Activated gamma-delta T cell treated with Interleukin-2 at 50 U/mL for 16 hours (primary cell): Measurements from ENCODE around the gene SKAP2.

ENCODE experiments used
- DNase-seq: peaks from one replicate; pipeline ENCODE4 v3.0.0-alpha.2; 2020

SKAP2 gene, protein sequence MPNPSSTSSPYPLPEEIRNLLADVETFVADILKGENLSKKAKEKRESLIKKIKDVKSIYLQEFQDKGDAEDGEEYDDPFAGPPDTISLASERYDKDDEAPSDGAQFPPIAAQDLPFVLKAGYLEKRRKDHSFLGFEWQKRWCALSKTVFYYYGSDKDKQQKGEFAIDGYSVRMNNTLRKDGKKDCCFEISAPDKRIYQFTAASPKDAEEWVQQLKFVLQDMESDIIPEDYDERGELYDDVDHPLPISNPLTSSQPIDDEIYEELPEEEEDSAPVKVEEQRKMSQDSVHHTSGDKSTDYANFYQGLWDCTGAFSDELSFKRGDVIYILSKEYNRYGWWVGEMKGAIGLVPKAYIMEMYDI

DNA sequence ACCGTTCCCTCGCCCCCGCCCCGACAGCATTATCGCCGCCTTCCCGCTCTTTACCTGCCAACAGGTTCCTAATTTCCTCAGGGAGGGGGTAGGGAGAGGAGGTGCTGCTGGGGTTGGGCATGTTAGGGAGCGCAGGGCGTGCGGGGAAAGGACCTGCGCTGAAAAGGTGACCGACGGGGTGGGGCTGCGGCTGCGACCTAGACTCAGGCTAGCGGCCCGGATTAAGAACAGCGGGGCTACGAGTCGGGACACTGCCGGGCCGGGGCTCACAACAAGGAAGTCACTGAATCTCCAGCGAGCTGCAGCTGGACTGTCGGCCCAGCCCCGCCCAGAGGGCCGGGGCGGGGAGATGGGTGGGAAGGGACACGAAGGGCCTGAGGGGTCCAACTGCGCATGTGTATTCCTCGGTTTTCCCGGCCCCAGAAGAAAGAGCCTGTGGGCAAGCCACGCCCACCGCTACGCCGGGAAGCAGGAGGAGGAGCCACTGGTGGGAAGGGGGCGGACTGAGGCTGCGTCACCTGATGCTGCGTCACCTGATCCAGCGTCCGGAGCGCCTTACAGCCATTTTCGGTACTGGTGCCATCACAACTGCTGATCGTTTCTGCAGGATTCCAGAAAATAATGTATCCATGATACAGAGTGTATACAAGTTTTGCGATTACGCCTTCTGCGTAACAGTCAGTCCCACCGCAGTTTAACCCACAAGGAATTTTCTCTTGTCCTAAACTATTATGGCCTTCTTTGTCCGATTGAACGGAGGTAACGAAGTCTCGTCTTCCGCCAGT, at the start of gene SKAP2:
SKAP2 (minus strand) TSS at position 282 of the 785 bp plus-strand sequence; CDS start at position 121, 161 bp downstream.
- DNase-seq, result peak; percentile 82

DNA sequence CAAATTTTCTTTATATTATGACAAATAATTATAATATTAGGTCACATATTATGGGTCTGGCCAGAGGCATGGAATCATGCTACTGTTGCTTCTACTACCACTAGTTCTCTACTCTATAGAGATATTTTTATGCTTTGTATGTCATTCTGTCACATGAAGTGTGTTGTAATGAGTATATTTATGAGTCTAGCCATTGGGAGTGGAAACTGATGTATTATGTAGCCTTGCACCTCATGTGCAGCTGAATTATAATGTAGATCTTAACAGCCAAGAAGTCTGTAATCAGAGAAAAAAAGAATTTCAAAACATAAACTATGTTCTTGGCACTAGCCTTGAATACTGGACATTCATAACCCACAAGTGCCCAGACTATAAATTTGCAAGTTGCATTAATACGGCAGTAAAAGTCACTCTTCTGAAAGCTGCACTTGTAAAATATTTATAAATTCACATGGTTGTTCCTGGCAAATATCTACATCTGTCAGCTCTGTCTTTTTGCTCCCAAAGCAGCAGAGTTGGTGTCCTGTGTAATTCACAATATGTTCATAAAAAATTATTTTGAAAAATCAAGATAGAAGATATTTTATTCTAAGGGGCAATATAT, 48.6 kb upstream of the SKAP2 start:
- no peak for DNase-seq

DNA sequence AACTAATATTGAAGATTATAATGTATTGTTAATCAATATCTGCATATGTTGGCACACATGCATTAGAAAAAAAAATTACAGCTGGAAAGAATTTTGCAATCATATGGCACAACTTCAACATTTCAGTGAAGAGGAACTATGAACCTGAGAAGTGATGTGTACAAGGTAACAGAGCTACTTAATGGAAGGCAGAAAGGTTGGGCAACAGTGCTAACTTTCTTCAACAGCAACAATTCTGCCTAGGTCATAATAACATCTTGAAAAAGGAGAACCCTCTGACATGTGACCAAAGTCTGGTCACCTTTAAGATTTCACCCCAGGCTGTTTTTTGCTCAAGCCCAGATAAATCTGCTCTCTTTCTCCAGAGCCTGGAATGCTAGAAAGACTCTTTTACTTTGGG, 47.9 kb upstream of the SKAP2 start:
- no peak for DNase-seq

DNA sequence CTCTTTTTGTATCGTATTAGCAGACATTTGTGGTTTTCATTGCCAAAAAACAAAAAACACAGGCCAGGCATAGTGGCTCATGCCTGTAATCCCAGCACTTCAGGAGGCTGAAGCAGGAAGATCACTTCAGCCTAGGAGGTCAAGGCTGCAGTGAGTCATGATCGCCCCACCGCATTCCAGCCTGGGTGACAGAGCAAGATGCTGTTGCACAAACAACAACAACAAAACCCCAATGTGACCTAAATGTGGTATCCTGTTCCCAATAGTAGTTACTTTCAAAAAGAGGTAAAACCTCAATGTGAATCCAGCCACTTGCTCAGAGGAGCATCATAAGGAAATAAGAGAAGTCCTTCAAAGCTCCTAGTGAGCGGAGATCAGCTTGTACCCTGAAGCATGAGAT, 45.8 kb upstream of the SKAP2 start:
- no peak for DNase-seq

DNA sequence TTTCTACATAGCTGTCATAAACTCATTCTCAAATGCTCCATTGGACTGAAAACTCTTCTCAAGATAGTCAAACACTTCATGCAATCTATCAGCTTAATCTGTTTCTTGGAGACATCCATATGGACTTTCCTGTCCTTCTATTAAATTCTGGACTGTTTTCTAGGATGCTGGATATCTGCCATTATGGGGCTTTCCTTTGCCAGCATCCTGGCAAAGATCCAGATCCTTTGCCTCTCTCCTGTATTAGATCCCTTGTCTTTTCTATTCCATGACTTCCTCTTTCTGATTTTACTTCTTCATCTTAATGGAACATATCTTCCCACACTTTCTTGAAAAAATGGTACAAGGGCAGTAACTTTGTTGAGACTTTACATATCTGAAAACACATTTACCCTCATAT, 35.9 kb upstream of the SKAP2 start:
- DNase-seq, result no peak

DNA sequence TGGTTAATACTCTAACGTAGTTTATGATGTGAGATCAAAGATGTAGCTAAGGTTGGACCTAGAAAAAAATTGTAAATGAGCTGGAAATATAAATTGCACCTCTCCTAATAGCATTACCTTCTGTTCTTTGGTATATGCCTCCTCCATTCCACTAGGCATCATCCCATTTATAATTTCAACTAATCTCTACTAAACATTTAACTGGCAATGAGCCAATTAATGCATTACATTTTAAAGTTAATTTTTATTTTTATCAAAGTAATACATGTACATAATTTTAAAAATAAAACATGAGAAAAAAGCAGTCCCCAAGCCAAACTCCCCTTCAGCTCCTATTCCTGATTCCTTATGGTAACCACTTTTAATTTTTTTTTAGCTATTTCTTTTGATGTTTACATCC, 35.1 kb upstream of the SKAP2 start:
- no peak for DNase-seq

DNA sequence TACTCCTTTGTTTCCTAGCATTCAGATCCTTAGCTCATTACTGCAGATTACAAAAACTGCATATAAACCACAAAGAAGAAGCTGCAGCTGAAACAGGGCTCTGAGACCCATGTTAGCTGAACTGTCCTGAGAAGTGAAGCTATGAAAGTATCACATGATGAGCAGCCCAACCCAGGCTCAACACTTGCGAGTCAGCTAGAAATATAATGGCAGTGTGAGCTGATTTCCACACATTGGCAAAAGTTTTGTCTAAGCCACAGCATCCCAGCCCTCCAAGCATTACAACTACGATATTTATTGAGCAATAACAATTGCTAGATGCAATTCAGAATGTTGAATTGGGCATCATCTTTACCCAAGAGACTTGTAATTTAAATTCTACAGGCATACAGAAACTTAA, 34.5 kb upstream of the SKAP2 start:
- no peak for DNase-seq

DNA sequence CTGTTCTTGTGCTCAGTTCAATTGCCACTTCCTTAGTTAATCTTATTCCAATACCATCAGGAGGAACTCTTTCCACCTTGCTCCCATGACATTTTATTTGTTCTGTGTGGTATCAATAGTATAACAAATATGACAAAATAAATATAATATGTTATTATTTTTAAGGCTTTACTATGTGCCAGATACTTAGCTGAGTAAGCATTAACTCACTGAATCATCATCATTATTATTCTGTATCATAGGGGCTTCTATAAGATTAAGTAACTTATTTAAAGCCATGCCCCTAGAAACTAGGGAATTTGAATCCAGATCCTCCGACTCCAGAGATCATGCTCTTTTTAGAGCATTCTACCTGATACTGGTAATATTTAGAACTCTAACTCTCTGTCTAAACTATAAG, 33.5 kb upstream of the SKAP2 start:
- DNase-seq, result no peak

DNA sequence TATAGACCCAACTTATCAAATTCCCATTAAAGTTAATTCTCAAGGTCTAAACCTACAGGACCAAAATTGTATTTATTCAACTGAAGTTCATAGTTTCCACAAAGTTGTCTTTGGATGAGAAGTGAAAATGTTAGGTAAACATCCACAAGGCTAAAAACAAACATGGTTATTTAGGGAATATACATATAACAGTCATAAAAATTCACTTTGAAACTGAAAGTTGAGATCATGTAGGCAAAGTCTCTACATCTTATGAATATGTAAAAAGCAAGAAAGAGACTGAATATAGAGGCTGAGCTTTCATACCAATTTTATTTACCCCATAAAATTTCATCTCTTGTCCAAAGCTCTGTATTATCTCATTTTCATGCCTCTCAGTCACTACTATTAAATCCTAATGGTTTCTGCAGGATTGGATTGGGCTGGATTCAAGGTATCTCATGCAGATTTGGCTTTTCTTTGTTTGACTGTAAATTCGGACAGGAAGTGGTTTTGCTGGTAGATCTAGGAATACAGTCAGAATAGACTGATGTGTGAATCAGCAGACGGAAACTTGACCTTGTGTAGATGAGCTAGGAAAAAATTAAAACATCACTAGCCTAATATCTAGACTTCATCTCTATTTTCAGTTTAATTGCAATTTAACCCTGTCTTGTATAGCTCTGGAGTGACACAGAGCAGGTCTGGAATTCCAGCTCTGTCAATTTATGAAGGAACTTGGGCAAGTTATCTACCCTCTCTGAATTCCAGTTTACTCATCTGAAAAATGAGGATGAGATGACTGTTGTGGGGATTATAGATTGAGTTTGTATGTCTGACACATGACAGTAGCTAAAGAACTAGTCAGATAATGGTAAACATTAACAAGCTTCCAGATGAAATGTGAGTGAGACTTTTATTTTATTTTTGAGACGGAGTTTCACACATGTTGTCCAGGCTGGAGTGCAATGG, 27.3 kb upstream of the SKAP2 start:
- no peak for DNase-seq

DNA sequence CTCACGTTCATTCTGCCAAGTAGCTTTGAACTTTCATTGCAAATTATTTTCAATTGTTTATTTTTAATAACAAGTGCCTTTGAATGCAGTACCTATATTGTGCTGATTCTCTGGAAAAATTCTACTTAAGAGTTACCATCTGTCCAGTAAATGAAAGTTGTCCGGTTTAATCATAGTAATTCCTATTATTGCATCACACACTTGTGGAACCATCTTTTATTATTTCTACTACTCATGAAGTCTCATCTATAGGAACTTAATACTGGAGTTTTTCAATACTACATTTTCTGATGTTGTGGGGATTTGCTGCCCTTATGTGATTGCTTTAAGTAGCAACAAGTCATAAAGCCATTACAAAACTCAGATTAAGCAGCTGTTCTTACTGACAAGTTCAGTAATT, 16.5 kb upstream of the SKAP2 start:
- DNase-seq, result no peak

DNA sequence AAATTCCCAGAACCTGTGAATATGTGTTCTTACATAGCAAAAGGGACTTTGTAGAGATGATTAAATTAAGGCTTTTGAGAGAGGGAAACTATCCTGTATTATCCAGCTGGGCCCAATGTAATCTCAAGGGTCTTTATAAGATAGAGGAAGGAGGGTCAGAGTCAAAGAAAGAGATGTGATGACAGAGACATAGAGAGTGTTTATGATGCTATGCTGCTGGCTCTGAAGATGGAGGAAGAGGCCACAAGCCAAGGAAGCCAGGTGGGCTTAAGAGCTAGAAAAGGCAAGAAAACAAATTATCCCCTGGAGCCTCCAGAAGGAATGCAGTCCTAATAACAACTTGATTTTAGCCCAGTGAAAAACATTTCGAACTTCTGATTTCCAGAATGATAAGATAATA, 15.3 kb upstream of the SKAP2 start:
- no peak for DNase-seq

DNA sequence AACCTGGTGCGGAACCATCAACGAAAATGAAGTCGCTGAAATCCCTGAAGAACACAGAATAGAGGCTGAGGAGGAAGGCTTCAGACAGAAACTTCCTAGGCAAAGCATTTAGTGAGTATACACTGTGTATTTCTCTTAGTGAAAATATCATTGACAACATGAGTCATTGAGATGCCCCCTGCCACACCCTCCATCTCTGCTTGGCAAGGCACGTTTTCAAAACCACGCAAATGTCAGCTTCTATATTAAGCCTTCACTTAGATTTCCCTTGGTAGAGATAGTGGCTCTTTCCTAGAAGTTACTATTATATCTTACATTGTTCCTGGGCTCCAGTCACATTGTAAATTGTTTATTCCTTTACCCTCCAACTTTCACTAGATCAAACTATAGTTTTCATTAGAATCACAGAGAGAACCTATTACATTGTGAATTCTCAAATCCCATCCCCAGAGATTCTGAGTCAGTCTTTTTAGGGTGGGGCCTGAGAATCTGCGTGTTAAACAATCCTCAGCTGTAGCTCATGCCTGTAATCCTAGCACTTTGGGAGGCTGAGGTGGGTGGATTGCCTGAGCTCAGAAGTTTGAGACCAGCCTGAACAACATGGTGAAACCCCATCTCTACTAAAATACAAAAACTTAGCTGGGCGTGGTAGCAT, 4.6 kb upstream of the SKAP2 start:
- DNase-seq, result no peak

DNA sequence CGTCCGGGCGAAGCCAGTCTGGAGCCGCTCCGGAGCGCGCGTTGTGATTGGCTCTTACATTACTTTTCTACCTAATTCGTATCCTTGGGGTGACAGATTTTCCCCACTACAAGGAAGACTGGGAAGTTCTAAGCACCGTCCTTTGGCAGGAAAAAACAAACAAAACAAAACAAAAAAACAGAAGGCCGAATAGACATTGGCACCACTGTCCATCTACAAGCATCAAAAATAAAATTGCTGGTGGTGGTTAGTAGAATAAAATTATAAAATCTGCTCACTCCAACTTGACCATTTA, 651 bp upstream of the SKAP2 start:
- no peak for DNase-seq

DNA sequence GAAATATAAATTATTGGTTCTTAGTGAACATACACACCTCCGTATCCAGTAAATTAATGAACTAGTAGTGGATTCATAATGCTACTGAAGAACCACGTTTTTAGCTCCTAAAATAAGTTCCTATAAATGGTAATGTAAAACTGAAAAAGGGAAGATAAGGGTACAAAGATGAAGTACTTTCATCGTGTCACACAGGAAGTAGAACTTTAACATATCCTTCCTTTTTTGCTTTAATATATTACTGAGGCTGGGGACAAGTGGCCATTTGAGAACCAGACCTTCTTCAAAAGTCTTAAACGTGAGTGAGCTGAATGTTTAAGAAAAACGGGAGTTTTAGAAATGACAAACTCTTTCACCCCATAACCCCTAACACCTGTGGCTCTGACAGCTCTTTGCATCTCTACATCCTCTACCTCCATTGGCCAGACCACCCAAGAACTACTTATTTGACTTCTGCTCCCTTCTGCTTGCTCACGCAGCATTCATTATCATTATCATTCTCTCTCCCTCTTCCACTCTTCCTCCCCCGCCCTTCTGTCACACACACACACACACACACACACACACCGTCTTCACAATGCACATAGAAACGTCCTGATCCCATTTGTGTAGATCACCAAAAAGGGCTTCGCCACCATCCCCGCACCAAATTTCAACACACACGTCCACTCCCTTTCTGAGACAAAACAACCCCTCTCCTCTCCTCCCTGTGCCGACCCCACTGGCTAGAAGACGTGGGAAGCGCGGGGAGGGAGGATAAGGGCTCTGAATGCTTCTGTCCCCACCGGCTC, 677 bp downstream of the SKAP2 start:
- peak; percentile 14 for DNase-seq

DNA sequence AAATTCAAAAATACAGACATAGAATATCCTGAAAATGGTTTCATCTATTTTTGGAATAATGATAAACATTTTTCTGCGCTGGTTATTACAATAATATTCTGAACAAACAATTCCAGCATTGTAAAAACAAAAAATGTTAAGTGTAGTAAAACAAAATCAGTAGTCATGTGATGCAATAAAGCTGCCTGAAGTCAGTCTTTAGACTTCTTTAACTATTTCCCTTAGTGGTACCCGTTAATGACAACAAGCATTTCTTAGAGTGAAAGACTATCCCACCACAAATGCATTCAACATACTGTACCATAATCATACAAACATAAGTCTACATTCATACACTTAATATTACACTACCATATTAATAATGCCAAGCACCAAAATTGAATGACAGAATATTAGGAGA, 1.6 kb downstream of the SKAP2 start:
- no peak for DNase-seq

DNA sequence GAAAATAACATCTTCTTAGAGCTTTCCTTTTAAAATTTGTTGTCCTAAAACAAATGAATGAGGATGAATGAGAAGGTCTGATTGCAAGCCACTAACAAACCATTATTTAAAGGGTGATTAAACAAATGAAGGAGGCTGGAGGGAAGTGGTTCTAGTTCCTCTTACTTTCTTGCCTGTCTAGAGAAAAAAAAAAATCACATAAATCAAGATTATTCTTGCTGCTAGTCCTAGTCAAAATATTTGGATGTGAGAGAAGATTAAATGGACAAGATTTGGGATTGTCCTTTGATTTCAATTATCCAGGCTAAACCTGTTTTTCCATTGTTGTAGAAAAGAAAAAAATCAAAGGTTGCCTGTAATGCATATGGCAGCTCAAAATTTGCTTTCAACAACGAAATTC, 3.3 kb downstream of the SKAP2 start:
- DNase-seq, result no peak

DNA sequence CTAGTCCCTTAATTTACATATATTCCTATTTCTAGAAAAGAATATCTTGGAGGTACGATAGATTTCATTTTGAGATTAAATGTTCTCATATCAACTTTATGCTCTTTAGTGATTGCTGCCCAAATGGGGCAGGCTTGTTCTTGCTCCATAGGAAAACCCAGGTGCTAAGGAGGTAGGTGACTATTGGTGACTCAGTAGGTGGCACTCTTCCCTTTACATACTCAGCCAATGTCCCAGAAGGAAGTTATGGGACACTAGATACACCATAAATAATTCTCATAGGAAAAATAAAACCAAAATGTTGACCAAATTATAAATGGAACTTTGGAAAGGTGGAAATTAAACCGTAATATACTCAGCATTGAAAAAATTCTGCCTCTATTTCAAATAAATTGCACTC, 4.0 kb downstream of the SKAP2 start:
- no peak for DNase-seq

DNA sequence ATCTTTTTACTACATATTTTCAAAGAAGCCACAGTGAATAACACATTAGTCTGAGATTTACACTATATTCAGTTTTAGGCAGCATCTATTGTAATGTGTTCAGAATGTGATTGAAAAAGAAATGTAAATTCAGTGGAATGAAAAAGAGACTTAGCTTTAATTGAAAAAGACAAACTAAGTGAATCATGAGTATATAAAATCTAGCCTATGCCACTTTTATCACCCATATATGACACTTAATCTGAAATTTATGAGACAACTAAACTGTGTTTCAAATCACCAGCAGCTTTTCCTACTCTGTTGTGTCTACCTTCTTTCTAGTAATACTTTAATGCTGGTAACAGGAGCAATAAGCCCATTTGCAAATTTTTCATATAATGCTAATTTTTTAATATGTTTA, 4.7 kb downstream of the SKAP2 start:
- no peak for DNase-seq

DNA sequence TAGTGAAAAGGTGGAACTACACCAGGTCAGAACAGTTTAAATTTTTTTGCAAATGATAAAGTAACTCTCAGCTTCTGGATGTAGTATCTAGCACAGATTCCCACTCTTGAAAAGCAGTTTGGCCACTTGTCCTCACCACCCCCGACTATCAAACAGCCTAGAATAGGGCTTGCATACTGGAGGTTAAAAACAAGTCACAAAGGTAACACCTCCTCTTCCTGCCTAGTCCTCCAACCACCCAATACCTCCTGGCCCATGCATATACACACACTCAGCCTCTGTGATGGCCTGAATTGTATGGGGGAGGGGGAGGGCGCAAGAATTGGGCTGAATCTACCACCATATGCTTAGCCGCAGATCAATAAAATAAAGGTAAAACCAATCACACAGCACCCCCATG, 5.7 kb downstream of the SKAP2 start:
- DNase-seq, result no peak

DNA sequence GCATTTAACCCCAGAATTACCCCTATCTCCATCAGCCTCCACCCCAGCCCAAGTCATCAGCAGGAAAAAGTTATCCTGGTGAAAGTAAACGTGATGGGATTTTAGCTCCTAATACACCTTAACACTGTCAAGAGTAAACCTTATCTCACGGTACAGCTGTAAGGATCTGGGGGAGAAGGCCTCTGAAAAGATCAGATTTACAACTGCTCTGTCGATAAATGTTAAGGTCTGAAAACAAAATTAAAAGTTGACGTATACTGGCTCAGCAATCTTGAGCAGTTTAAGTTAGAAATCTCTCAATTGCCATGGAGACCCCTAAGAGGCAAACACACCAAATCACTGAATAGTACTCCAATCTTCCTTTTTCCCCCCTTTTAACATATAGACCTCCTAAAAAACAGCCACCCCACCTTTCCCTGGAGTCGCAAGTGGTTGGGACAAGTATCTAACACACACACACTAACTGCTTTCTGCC, 6.1 kb downstream of the SKAP2 start:
- no peak for DNase-seq

DNA sequence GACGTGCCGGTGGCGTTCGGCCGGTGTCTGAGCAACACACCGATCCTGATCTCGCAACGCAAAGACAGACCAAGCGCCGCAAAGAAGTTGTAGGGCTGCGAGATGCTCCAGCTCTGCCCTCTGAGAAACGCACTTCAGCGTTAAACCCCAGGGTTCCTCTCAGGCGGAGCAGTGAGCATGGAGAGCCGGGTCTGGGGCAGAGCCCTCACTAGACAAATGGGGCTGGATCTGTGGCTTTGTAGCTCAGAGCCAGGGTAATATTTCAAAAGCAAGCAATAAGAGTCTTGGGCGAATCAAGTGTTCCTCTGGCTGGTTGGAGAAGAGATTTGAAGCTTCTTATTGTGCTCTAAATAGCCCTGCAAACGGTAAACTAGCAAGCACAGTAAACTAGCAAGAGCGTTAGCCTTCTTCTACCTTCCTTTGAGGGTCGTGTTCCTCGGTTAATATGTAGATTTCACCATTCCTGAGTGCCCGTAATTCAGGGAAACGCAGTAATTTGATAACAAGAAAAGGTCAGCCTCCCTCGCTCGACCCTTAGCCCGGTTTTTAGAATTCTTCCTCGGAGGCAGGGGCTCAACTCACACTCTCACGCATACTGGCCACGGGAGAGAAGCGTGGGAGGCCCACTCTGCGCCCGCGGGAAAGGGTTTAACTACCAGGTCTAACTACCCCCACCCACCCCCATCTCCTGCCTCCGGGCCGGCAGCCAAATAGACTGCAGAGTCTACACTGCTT, 6.7 kb downstream of the SKAP2 start:
- DNase-seq, result no peak
